SIG-M5 treated with dmso at 0.1 percent for 504 hours (cell line): ENCODE results near the gene EXOC4.

Experiments
- DNase-seq: peaks from one replicate; lab custom pipeline; 2025; ENCODE audit not compliant: unreplicated experiment; lab: John Stamatoyannopoulos, UW

EXOC4 gene

GRCh38 chr7:133910761-133911160 is 657.9 kb downstream of the EXOC4 start:
- no peak for DNase-seq

- no peak for DNase-seq
Observed at GRCh38 chr7:133911724-133912123, 658.8 kb downstream of the EXOC4 start.

DNA sequence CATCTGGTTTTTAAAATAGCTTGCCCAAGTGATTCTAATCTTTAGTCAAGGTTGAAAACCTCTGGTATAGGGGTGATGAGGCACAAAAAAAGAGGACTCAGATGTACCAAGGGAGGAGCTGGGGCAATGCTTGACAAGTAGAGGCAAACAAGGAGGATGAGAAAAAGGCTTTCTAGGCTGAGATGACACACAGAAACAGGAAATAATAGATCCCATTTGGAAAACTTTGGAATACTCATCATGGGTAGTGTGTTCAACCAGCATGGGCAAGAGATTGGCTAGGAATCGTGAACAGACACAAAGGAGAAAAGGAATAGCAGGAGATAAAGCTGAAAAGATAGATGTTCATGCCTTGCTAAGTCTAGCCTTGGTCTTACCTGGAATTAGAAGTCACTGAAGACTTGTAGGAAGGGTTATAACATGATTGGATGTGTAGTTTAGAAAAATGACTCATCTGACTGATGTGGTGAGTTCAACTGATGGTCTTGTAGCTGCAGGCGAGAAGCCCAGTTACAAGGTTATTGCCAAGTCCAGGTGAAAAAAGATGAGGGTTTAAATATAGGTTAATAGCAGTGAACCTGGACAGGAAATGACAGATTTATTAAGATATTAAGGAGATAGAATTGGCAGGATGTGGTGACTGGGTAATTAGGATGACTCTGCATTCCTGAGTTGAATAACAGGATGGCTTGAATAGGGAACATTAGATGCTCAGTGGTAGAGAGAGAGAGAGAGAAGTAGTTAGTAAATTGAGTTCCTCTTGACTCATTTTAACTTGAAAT is 660.2 kb downstream of the EXOC4 start:
- no peak for DNase-seq

DNA sequence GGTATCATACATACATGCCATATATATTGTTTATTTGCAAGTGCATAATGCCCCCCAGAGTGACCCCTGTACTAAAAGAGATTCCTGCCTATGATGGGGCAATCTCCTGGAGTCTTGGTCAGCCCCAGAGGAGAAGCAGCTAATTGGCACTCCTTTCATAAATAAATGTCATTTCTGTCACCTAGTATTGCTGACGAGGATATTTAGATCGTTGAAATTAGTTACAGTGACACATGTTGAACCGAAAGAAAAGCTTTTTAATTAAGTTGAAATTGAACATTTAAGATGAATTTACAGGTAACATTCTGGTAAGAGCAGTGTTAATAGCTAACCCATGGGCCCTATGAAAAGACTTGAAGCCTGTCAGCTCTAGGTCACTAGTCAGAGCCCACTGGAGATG is 663.7 kb downstream of the EXOC4 start:
- no peak for DNase-seq

DNA sequence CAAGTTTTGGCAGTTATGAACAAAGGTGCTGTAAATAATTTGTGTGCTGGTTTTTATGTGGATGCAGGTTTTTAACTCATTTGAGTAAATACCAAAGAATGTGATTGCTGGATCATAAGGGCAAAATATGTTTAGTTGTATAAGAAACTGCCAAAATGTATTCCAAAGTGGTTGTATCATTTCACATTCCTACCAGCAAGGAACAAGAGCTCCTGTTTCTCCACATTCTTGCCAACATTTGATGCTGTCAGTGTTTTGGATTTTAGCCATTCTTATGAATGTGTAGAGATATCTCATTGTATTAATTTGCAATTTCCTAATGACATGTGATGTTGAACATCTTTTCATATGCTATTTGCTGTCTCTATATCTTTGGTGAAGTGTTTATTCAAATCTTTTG is 666.9 kb downstream of the EXOC4 start:
- no peak for DNase-seq

GRCh38 chr7:133921635-133922182 is 668.8 kb downstream of the EXOC4 start:
- DNase-seq = no peak

GRCh38 chr7:133923974-133924373 is 671.1 kb downstream of the EXOC4 start:
- DNase-seq = no peak

DNA sequence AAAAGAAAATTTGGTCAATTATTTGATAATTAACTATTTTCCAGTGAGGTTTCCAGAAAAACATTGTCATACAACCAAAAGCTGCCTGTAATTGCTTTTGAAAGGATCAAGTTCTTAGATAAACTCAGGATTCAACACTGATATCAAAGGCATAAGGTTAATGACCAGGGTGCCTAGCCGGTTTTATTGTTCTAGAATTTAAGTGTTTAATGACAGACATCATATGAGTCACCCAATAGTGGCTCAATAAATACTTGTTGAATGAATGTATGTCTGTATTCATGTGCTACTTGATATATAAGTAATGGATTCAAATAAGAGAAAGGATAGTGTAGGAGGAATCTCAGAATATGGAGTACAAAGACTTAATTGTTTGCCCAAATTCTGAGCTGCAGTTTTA is 678.2 kb downstream of the EXOC4 start:
- DNase-seq = no peak

GRCh38 chr7:133932591-133932990 is 679.7 kb downstream of the EXOC4 start:
- DNase-seq = no peak

- no peak for DNase-seq
Observed at GRCh38 chr7:133934262-133934976, 681.5 kb downstream of the EXOC4 start.

DNA sequence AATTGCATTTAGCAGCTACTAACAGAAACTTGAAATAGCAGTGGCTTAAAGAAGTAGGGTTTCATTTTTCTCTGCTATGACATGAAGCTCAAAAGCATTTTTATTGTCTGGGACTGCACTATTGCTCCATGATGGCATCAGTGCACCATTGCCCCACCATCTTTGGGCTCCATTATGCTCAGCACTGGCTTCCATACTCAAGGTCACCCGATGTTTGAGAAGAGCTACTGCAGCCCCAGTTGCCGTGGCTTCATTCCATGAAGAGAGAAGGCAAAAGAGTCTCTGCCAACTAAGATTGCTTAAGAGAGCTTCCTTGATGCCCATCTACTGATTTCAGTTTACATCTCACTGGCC is 682.1 kb downstream of the EXOC4 start:
- no peak for DNase-seq

GRCh38 chr7:133936074-133936473 is 683.2 kb downstream of the EXOC4 start:
- no peak for DNase-seq

DNA sequence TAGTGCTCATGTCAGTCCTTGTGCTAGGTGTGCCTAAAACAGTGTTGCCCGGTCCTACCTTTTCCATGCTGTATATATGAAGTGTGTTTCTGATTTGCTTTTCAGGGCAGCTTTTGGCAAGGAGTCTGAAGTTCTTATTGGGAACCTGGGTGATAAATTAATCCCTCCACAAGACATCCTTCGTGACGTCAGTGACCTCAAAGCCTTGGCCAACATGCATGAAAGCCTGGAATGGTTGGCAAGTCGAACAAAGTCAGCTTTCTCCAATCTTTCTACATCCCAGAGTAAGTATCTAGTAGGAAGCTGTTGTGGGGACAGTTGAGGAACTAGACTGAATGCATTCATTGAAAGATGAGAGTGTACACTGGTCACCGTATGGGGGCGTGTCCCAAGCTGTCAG is 684.9 kb downstream of the EXOC4 start:
- DNase-seq = no peak

DNA sequence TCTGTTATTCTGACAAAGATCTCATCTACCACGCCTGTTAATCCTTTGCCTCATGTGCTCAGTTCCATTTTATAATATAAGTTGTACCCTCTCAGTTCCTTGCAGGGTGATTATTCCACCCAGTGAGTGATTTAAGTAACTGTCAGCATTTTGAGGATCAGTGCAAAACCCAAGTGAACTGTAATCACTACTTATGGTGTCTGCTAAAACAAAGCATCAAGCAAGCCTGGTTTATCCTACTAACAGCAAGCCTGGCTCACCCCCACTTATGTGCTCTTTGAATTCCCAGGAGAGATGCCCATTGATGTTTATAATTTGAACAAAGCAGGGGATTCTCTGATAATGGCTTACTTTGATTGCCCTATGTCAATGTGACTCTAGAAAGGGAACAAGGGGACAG is 687.5 kb downstream of the EXOC4 start:
- no peak for DNase-seq

DNA sequence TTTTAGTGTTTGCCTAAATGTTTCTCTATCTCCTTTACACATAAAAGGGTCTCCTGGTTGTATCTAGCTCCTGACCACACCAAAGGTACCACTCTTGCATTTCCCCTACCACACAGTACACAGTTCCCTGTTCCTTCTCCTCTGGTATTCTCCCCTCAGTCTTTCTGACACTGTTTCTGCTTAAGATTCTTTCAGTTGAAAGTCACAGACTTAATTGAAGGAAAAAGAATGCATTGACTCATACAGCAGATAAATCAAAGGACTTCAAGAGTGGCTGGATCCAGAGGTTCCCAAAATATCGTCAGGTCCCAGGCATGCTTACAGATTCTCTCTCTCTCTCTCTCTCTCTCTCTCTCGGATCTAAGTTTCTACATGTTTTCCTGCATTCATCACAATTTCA is 688.6 kb downstream of the EXOC4 start:
- DNase-seq = no peak

DNA sequence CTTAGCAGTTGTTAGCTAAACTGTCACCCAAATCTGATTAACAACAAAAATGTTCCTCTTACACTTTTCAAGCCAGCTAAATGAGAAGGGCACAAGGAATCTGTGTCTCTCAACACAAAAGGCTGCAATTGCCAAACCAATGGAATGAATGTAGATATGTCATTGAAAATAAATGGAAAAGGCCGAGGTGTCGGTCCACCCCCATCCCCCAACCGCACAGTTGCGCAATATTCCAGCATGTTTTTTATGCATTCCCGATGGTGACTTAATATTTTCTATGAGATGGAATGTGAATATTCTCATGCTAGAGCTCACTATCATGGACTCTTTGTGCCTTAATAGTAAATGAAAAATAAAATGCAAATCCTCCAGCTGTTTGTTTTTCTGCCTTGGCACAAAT is 692.6 kb downstream of the EXOC4 start:
- no peak for DNase-seq

- no peak for DNase-seq
Observed at GRCh38 chr7:133947458-133948254, 694.8 kb downstream of the EXOC4 start.

DNA sequence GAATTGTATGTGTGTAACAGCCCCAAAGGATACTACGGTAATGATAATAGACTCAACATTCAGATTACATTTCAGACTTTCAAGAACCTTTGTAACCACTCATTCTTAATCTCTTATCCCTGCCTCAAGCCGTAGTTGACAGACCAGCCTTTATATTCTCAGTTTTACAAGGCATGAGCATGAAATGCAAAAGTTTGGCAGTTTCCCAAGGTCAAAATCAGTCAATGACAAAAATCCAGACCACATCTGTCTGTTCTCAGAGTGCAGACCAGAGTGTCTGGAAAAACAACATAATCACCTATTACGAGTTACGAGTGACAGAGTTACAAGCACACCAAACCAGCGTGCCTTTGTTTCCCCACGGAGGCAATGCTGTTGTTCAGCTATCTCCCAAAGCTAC is 695.7 kb downstream of the EXOC4 start:
- no peak for DNase-seq

DNA sequence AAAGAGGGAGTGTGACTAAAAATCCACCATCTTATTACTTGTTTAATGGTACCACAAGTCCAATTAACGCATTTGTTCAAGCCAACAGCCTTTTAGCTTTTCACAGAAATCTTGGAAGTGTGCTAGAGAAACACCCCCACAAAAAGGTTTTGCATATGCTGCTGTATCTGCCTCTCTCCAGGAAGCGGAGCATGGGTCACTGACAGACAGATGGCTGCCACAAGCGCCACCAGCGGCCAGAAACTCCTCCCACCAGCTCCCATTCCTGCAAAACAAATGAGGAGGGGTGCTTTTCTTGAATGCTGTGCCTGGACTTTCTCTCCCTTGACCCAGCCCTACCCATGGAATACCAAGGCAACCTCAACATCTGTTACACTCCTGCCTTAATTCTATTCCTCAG is 698.0 kb downstream of the EXOC4 start:
- DNase-seq = no peak

- DNase-seq = no peak
Observed at GRCh38 chr7:133955208-133955607, 702.3 kb downstream of the EXOC4 start.

DNA sequence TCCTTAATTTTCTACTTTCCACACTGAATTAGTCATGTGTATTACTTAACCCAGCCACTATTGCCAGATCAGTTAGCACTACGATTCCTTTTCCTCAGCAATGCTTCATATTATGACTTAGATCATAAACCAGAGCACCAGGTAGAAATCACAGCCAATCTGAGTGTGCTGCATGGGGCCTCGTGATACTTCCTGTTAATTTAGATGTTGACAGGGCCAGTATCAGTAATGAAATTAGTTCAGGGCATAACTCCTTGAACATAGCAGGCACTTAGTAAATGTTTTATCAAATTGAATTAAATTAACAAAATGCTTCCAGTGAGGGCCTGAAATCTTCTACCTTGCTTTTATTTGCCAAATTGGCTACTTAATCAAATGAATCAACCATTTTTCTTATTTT is 705.0 kb downstream of the EXOC4 start:
- no peak for DNase-seq

DNA sequence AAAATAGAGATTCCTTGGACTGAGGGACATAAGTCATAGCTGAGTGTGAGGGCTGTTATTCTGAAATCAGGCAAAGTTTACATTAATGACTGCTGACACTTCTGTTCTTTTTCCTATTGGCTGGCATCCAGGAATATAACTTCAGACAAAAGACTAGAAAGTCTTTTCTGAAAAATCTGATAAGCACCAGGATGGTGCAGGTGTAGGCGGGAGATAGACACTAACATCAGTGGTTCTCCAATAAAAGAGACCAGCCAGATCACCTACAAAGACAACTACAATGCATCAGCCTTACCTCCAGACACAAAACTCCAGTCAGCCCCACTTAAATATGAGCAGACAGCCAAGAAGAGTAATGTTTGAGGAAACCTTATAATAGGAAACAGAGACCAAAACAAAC is 705.9 kb downstream of the EXOC4 start:
- DNase-seq = no peak
